GM19324 (cell line): Measurements from ENCODE around the gene PLCH1.

Source experiments
- ATAC-seq: cut with Tn5 transposase; IDR thresholded peaks from one replicate; pipeline ENCODE4 v1.9.1; 2021; ENCODE audit warnings: mild to moderate bottlenecking, moderate library complexity; ENCODE audit not compliant: unreplicated experiment, low FRiP score

The PLCH1 gene

DNA sequence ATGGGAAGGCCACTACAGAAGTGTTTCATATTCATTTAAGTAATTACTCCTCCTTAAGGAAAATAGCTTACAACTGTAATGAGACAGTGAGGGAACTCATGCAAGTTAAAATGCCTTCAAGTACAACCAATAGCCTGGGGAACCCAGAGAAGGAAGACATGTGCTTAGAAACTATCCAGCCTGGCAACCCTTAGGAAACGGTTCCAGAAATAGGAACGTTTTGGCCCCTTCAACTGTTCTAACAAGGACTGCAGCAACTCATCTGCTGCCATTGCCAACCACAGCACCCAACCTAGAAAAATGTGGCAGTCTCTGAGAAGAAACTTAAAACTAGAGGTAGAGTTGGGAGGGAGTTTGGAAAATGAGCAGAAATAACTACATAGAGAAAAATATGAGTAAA lies 303.8 kb downstream of the PLCH1 start:
- no peak for ATAC-seq

- ATAC-seq, result no peak
Observed at GRCh38 chr3:155435821-155436220, 309.1 kb downstream of the PLCH1 start.

- no peak for ATAC-seq
Observed at GRCh38 chr3:155431856-155432570, 312.9 kb downstream of the PLCH1 start.

DNA sequence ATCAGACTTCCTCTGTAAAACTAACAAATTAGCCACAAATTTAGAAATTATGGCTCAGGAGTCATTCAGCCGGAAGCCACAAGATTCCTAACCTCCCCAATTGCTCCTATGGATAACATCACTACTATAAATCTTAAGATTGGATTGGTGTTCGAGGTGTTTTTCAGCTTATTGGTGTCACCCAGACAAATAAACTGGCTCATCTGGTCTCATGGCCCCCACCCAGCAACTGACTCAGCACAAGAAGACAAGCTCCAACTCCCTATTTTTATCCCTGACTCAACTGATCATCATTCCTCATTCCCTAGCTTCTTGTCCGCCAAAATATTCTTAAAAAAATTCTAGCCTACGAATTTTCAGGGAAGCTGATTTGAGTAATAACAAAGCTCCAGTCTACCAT lies 316.3 kb downstream of the PLCH1 start:
- no peak for ATAC-seq

- ATAC-seq, result no peak
Observed at GRCh38 chr3:155426524-155427230, 318.2 kb downstream of the PLCH1 start.

DNA sequence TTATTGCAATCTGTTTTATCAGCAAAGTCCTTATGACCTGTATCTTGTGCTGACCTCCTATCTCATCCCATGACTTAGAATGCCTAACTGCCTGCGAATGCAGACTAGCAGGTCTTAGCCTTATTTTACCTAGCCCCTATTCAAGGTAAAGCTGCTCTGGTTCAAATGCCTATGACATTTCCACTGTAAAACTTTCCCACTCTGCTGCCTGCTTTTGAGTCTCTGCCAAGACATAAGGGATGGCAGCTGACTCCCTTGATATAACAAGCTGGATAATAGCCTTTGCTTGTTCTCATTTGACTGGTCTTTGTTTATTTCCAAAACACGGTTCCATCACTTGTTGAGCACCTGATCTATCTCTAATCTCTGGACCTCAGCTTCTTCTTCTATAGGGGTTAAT lies 319.5 kb downstream of the PLCH1 start:
- no peak for ATAC-seq

GRCh38 chr3:155424323-155424710 lies 320.6 kb downstream of the PLCH1 start:
- ATAC-seq, result no peak

GRCh38 chr3:155423526-155424322 lies 321.1 kb downstream of the PLCH1 start:
- no peak for ATAC-seq

- no peak for ATAC-seq
Observed at GRCh38 chr3:155420881-155421486, 323.9 kb downstream of the PLCH1 start.

GRCh38 chr3:155420406-155420805 lies 324.5 kb downstream of the PLCH1 start:
- no peak for ATAC-seq

DNA sequence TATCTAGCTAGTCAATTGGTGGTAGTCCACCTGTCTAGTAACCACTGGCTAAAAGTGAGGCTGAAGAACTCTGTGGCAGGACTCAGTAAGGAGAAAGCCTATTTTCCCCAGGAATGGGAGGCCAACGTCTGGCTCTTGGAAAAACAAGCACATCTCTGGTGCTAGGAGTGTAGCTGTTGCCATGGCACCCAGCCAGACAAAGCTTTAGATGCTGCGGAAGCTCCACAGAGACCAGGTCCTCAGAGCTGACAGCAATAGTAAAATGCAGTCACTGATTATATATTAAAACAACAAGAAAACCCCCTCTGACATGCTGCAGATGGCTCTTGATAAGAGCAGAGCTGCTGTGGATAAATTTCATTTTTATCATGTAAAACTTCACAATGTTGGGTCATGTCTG lies 326.5 kb downstream of the PLCH1 start:
- ATAC-seq, result no peak

- ATAC-seq, result no peak
Observed at GRCh38 chr3:155417119-155417517, 327.8 kb downstream of the PLCH1 start.

DNA sequence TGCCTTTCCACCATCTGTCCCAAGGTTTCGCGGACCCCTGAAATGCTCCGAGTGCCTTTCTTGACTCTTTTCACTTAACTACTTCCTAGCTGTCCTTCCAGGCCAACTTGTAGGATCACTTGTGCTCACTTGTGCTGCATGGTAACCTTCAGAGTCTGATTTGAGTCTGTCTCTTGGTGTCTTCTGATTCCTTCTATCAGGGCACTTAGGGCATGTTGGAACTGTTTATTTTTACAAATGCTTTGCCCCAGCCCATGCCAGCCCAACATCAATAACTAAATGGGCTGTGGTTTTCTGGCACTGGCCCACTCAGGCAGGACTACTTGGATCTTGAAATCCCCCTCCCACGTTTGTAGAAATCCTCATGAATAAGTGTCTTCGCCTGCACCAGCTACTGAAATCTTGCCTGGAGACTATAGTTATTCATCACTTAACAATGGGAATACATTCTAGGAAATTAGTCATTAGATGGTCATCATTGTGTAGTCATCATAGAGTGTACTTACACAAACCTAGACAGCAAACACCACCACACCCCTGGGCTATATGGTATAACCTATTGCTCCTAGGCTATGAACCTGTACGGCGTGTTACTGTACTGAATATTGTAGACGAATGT lies 328.3 kb downstream of the PLCH1 start:
- no peak for ATAC-seq

DNA sequence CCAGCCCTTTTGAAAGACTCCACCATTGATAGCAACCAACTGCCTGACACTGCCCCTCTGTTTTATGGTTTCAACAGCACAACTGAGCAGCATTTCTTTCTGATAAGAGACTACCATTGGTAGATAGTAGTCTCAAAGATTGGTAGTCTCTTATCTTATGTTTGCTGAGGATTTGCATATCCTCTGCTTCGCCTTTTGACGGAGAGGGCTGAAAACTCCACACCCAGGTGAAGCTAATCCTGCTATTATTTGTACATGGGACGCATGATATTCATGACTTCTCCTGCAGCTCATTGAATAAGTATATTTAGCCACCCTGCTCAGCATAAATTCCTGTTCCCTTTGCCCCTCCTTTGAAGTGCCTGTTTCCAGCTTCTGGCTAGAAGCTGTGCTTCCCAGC lies 332.0 kb downstream of the PLCH1 start:
- no peak for ATAC-seq

DNA sequence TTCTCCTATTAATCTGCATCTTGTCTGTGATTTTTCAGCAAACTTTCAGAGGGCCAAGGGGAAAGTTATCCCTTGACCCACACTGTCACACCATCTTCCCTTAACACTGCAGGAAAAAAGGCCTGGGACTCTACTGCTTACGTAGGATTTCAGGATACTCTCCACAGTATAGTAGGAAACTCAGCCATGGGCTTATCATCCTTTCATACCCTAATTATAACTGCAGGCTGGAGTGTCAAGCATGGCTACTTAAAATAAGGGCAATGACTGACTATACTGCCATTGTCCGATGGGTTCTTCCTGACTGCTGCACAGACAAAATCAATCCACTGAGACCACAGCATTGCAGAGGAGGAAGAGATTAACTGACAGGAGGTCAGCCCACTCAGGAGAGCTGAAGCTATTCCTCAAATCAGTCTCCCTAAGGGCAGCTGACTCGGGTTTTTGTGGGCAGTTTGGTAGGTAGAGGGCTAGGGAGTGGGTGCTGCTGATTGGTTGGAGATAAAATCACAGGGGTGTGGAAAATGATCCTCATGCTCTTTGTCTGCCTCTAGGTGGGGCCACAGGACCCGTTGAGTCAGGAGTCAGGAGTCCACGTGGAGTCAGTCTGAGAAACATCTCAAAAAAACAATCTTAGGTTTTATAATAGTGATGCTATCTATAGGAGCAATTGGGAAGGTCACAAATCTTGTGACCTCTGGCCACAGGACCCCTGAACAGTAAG lies 333.2 kb downstream of the PLCH1 start:
- ATAC-seq, result no peak

DNA sequence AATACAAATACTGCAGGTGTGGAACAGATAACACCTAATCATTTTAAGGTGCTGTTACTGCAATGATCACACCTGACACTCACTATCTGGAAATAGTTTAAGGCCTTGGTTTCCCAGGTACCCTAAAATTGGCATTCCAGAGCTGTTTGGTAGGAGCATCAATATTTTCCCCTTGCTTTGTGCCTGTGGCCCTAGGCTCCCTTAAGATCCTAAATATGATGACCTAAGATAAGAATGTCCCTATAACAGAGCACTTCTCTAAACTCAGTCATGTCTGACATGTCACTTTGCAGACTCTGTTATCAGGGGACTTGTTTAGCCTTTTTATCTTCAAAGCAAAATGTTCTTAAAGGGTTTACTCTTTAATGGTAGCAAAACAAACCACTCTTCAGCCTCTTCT lies 335.5 kb downstream of the PLCH1 start:
- no peak for ATAC-seq

- no peak for ATAC-seq
Observed at GRCh38 chr3:155407971-155408370, 336.9 kb downstream of the PLCH1 start.

- ATAC-seq, result no peak
Observed at GRCh38 chr3:155407331-155407730, 337.5 kb downstream of the PLCH1 start.

DNA sequence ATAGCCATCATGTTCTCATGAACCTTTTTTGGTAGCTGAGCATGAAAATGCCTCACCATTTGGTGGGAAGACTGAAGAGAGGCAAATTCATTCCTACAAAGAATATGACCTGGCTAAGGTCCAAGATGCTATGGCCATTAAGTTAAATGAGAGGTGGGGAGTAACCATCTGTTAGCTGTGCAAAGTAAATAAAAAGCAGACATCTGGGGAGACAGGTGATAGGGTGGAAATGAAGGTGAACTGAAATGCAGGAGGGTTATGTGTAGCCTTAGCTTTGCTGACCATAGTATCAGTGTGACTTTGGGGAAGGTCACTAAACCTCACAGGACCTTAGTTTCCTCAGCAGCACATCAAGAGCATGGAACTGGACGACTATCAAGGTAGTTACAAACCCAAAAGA lies 340.4 kb downstream of the PLCH1 start:
- ATAC-seq, result no peak

- ATAC-seq, result no peak
Observed at GRCh38 chr3:155402656-155403055, 342.2 kb downstream of the PLCH1 start.
